MCF 10A (cell line): ENCODE results near the gene BCKDK. TPM values are rescaled to one million over a fixed set of nuclear protein-coding genes. Genes with fewer than 3 reads are reported as not detected.

Experiments used
- BruUV-seq: library from RNA; stranded (reverse); fragments of 400-500 nt; replicated peaks from 2 replicates; lab custom pipeline; 2021; lab: Mats Ljungman, UMichigan
- CTCF ChIA-PET: fragments of 300-600 bp; sonication (Branson Sonifier 250); formaldehyde crosslinking; extraction: SDS; loops from one replicate; lab custom pipeline; 2021; ENCODE audit warnings: antibody characterized with exemption, inconsistent platforms; lab: Yijun Ruan, JAX
- POLR2A ChIA-PET: fragments of 300-600, 350-650 bp; sonication (Branson Sonifier 250); formaldehyde crosslinking; extraction: SDS; loops from one replicate; lab custom pipeline; 2020; ENCODE audit warnings: antibody characterized with exemption, inconsistent platforms; lab: Yijun Ruan, JAX
- DNase-seq: peaks from one replicate; pipeline ENCODE4 v3.0.0-alpha.2; 2018; ENCODE audit not compliant: unreplicated experiment
- H3K27ac Mint-ChIP-seq: one replicate; pipeline ENCODE4 v1.8.0; 2022; ENCODE audit warnings: mild to moderate bottlenecking, low read depth, mixed read lengths; ENCODE audit not compliant: unreplicated experiment
- H3K27me3 Mint-ChIP-seq: one replicate; pipeline ENCODE4 v1.8.0; 2022; ENCODE audit warnings: mixed read lengths; ENCODE audit not compliant: insufficient read depth, unreplicated experiment
- H3K36me3 Mint-ChIP-seq: one replicate; pipeline ENCODE4 v1.8.0; 2022; ENCODE audit warnings: mild to moderate bottlenecking, moderate library complexity, mixed read lengths; ENCODE audit not compliant: insufficient read depth, unreplicated experiment
- H3K4me1 Mint-ChIP-seq: one replicate; pipeline ENCODE4 v1.8.0; 2022; ENCODE audit warnings: mixed read lengths; ENCODE audit not compliant: insufficient read depth, unreplicated experiment
- H3K4me3 Mint-ChIP-seq: one replicate; pipeline ENCODE4 v1.8.0; 2022; ENCODE audit warnings: mild to moderate bottlenecking, moderate library complexity, mixed read lengths; ENCODE audit not compliant: unreplicated experiment
- H3K9me3 Mint-ChIP-seq: one replicate; pipeline ENCODE4 v1.8.0; 2022; ENCODE audit warnings: mixed read lengths; ENCODE audit not compliant: unreplicated experiment
- intact Hi-C: fragments of 100-400 bp; cut with micrococcal nuclease; formaldehyde crosslinking; loops from 2 replicates; pipeline ENCODE4 v1.14.1; 2022
- total RNA-seq: library from RNA; stranded (reverse); gene quantifications from 2 replicates; pipeline ENCODE4 v1.2.3, GENCODE V29; 2022
- TF ChIP-seq, protein P1 (sequence below): fragments of 200-600 bp; IDR thresholded peaks from one replicate; pipeline ENCODE4 v1.8.0; 2022; ENCODE audit warnings: antibody characterized with exemption, mild to moderate bottlenecking; ENCODE audit not compliant: unreplicated experiment

Gene BCKDK
- total RNA-seq, 1 experiment from 2014 or later = 41.0 TPM

GRCh38 chr16:31110106-31111034, 2.2 kb downstream of the BCKDK start:
- H3K27me3 Mint-ChIP-seq = no peaks in the 10 kb centered on the region
- H3K9me3 Mint-ChIP-seq = no peaks in the 10 kb centered on the region
- intact Hi-C loops = no loop called here
- TF ChIP-seq, protein P1, sequence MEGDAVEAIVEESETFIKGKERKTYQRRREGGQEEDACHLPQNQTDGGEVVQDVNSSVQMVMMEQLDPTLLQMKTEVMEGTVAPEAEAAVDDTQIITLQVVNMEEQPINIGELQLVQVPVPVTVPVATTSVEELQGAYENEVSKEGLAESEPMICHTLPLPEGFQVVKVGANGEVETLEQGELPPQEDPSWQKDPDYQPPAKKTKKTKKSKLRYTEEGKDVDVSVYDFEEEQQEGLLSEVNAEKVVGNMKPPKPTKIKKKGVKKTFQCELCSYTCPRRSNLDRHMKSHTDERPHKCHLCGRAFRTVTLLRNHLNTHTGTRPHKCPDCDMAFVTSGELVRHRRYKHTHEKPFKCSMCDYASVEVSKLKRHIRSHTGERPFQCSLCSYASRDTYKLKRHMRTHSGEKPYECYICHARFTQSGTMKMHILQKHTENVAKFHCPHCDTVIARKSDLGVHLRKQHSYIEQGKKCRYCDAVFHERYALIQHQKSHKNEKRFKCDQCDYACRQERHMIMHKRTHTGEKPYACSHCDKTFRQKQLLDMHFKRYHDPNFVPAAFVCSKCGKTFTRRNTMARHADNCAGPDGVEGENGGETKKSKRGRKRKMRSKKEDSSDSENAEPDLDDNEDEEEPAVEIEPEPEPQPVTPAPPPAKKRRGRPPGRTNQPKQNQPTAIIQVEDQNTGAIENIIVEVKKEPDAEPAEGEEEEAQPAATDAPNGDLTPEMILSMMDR = no peak
- DNase-seq = peak; percentile 48
- POLR2A ChIA-PET = interaction anchor here (1.9 kb wide), 1 partner anchor 32 kb away, joined by 4 read pairs; no protein-coding TSS in a partner anchor
- peak overlapping the region; percentile 73 for H3K4me3 Mint-ChIP-seq
- peaks cover 42% of the 10 kb centered on the region for H3K36me3 Mint-ChIP-seq
- peak overlapping the region; percentile 31 for H3K27ac Mint-ChIP-seq
- CTCF ChIA-PET = interaction anchor here (0.6 to 1.0 kb wide), 4 partner anchors 10 to 188 kb away, joined by 3 to 4 read pairs (median 4); no protein-coding TSS in a partner anchor
- BruUV-seq = no TSS peak
- peaks cover 25% of the 10 kb centered on the region for H3K4me1 Mint-ChIP-seq

GRCh38 chr16:31111881-31112466, 3.8 kb downstream of the BCKDK start:
- H3K36me3 Mint-ChIP-seq = peaks cover 41% of the 10 kb centered on the region
- ChIA-PET POLR2A (interaction anchor here (0.6 to 1.0 kb wide), 2 partner anchors 39 to 344 kb away, joined by 3 to 4 read pairs; no protein-coding TSS in a partner anchor), CTCF (interaction anchor here (0.5 to 1.0 kb wide), 4 partner anchors 15 to 362 kb away, joined by 3 to 4 read pairs (median 4); partner anchors contain the start of gene HSD3B7)
- no peak overlapping the region for H3K27ac Mint-ChIP-seq
- intact Hi-C loops = no loop called here
- no peaks in the 10 kb centered on the region for H3K27me3 Mint-ChIP-seq
- BruUV-seq = TSS peak; percentile 30
- no peak for DNase-seq
- no peak overlapping the region for H3K4me3 Mint-ChIP-seq
- H3K4me1 Mint-ChIP-seq = peaks cover 25% of the 10 kb centered on the region
- TF ChIP-seq, protein P1 = no peak
- H3K9me3 Mint-ChIP-seq = no peaks in the 10 kb centered on the region

DNA sequence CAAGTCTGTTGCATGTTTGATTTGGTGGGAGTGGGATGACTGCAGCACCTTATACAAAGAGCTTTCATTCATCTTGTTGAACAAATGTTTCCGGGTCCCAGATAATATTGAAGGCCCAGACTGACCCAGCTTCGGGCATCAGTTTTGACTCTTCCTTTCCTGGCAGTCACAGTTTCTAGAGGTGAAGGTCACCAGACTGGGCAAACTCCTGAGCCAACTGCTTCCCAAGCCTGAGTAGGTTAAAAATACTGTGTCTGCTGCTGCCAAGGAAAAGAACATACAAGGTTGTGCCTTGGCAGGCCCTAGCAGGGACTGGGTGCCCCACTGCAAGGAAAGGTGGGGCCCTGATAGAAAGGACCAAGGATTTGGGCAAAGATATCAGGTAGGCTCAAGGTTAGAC, 4.5 kb downstream of the BCKDK start:
- POLR2A ChIA-PET = interaction anchor here (1.0 to 1.2 kb wide), 3 partner anchors 29 to 40 kb away, joined by 3 to 4 read pairs (median 3); partner anchors contain the start of genes ZNF646 and ZNF668
- no peak overlapping the region for H3K4me3 Mint-ChIP-seq

More for the DNA sequence above, 4.5 kb downstream of the BCKDK start:
- Mint-ChIP-seq H3K27me3 (no peaks in the 10 kb centered on the region), H3K27ac (no peak overlapping the region), H3K36me3 (peaks cover 46% of the 10 kb centered on the region), H3K9me3 (no peaks in the 10 kb centered on the region), H3K4me1 (peaks cover 23% of the 10 kb centered on the region)
- DNase-seq = no peak
- CTCF ChIA-PET = interaction anchor here (0.5 to 1.4 kb wide), 2 partner anchors 13 to 30 kb away, joined by 3 read pairs; no protein-coding TSS in a partner anchor
- intact Hi-C loops = no loop called here
- BruUV-seq = no TSS peak
- TF ChIP-seq, protein P1 = no peak
